HG03571 (cell line): ENCODE results near the gene AP5Z1.
"Not testable (repeated sequence)": the region's sequence is repeated elsewhere in the genome, so short reads cannot be mapped to it uniquely, and the experiment has no call there.

ENCODE experiments used
- ATAC-seq: cut with Tn5 transposase; IDR thresholded peaks from one replicate; pipeline ENCODE4 v1.9.1; 2021; ENCODE audit not compliant: unreplicated experiment

AP5Z1 gene

DNA sequence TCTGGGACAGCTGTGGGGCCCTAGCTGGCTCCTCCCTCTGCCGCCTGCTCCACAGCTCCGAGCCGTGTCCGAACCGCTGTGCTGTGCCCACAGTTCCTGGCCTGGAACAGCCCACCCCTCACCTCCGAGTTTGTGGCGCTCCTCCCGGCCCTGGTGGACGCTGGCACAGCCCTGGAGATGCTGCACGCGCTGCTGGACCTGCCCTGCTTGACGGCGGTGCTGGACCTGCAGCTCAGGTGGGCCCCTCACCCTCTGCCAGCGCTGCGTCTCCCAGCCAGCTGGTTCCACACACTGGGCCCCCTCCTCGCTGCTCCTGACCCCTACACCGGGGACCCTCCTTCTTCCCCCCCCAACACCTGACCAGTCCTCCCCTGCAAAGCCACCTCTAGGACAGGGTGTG, 12.1 kb downstream of the AP5Z1 start:
- no peak for ATAC-seq

- ATAC-seq = no peak
Measured at GRCh38 chr7:4787947-4788626, 12.7 kb downstream of the AP5Z1 start.

DNA sequence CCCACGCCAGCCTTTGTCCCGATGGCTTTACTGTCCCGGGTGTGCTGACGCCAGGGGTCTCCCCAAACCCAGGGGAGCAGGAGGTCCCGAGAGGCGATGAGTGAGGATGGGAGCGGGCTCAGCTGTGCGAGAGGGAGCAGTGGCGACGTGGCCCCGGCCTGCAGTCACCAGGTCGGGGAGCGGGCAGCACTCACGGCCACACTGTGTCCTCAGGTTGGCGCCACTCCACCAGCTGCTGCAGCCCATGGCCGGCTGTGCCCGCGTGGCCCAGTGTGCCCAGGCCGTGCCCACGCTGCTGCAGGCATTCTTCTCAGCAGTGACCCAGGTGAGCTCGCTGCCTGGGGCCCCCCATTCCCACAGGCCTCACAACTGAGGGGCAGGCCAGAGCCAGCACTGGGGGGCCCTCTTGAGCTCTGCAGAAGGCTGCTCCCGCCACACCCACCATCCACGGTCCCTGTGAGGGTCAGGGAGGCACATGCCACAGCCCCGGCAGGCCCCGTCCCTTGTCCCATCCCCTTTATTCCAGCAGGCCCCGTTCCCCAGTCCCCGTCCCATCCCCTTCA, 13.3 kb downstream of the AP5Z1 start:
- ATAC-seq = no peak

DNA sequence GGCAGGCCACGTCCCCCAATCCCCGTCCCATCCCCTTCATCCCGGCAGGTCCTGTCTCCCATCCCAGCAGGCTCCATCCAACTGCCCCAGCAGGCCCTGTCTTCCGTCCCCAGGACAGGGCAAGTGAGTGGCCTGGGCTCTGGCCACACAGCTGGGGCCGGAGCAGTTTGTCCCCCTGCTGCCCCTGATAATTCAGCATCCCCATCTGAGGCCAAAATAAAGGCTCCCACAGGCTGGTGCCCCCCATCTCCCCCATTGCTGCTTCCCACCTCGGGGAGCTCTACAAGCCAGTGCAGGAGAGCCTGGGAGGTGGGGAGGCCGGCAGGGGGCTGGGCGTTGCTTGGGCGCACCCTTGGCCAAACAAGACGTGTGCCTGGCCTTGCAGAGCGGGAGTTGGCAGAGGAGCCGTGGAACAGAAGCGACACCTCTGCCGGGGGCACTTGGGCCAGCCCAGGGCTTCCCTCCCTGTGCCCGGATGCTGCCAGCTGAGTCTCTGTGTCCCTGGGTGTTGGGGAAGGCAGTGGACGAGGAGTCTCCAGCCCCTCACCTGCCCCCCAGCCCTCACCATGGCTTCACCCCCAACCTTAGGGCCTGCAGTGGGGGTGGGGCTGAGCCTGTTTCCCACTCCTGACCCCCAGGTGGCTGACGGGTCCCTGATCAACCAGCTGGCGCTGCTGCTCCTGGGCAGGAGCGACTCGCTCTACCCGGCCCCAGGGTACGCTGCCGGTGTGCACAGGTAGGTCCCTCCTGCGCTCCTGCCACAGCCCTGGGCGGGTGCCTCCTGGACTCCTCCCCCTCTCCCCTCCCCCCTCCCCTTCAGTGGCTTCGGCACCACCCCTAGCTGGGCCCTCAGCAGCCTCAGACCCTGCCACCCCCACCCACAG, 14.0 kb downstream of the AP5Z1 start:
- ATAC-seq = no peak

- no peak for ATAC-seq
Measured at GRCh38 chr7:4790078-4790465, 14.6 kb downstream of the AP5Z1 start.

- ATAC-seq = no peak
Measured at GRCh38 chr7:4790516-4790991, 15.1 kb downstream of the AP5Z1 start.

DNA sequence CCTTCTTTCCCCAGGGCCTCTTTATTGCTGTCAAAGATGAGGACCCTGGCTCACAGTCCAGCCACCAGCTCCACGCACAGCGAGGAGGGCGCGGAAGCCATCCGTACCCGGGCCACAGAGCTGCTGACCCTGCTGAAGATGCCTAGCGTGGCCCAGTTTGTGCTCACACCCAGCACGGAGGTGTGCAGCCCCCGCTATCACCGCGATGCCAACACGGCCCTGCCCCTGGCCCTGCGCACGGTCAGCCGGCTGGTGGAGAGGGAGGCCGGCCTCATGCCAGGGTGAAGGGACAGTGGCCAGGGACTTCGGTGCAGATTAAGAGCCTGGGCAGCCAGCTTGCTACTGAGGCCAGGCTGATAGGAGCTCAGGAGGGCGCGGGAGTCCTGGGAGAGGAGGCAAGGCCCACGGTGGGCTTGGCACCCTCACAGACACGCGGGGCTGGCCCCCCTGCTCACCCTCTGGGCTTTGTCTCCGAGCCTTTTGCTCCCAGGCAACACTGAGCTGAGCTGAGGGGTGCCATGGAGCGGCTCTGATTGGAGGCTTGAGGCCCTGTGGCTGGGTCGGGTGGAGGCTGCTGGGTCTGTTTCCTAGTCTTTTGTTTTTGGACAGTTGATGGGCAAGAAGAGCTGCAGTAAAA, 15.8 kb downstream of the AP5Z1 start:
- ATAC-seq = no peak

- ATAC-seq = no peak
Measured at GRCh38 chr7:4791738-4792536, 16.5 kb downstream of the AP5Z1 start.

- no peak for ATAC-seq
Measured at GRCh38 chr7:4792537-4793126, 17.2 kb downstream of the AP5Z1 start.

- ATAC-seq = not testable (repeated sequence)
Measured at GRCh38 chr7:4793385-4793993, 18.1 kb downstream of the AP5Z1 start.

DNA sequence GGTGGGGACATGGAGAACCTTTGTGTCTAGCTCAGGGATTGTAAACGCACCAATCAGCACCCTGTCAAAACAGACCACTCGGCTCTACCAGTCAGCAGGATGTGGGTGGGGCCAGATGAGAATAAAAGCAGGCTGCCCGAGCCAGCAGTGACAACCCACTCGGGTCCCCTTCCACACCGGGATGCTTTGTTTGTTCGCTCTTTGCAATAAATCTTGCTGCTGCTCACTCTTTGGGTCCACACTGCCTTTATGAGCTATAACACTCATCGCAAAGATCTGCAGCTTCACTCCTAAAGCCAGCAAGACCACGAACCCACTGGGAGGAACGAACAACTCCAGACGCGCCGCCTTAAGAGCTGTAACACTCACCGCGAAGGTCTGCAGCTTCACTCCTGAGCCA, 18.7 kb downstream of the AP5Z1 start:
- ATAC-seq = not testable (repeated sequence)

DNA sequence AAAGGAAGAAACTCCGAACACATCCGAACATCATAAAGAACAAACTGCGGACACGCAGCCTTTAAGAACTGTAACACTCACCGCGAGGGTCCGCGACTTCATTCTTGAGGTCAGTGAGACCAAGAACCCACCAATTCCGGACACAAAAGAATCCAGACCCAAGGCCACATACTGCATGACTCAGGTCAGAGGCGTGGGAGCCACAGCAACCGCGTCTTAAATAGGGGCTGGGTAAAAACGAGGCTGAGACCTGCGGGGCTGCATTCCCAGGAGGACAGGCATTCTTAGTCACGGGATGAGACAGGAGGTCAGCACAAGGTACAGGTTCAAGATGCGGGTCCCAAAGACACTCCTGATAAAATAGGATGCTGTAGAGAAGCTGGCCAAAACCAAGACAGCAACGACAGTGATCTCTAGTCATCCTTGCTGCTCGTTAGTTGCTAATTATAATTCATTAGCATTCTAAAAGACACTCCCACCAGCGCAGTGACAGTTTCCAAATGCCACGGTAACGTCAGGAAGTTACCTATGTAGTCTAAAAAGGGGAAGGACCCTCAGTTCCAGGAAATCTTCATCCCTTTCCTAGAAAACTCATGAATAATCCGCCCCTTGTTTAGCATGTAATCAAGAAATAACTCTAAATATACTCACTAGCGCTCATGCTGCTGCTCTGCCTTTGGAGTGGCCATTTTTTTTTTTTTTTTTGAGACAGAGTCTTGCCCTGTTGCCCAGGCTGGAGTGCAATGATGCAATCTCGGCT, 19.3 kb downstream of the AP5Z1 start:
- no peak for ATAC-seq

DNA sequence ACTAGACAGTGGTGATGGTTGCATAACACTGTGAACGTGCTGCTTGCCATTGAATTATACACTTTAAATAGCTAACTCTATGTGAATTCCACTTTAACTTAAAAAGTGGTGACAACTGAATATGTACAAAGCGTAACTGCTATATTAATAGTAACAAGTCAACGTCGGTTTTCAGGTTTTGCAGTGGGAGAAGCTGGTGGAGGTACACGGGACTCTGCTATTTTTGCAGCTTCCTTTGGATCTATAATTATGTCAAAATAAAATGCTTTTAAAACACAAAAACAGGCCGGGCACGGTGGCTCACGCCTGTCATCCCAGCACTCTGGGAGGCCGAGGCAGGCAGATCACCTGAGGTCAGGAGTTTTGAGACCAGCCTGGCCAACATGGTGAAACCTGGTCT, 21.0 kb downstream of the AP5Z1 start:
- no peak for ATAC-seq

GRCh38 chr7:4797858-4798705, 22.7 kb downstream of the AP5Z1 start:
- no peak for ATAC-seq

DNA sequence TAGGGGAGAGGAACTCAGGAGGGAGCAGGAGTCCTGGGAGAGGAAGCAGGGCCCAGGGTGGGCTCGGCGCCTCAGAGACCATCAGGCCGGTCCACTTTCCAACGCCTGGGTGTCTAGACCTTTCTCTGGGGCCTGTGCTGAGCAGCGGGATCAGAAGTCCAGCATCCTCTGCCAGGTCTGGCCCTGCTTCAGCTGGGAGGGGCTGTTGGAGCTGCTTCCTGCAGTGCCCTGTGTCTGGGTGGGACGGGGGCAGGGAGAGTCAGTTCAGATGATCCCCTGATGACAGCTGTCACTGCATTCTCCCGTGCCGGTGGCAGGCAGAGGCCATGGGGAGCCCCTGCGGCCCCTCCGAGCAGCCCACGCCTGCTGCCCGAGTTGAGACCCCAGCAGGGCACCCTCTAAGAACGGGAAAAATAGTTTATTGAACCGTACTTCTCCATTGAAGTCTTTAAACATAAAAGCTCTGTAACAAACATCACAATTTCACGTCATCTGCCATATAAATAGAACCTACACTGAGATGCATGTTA, 23.3 kb downstream of the AP5Z1 start:
- no peak for ATAC-seq

GRCh38 chr7:4799508-4800268, 24.3 kb downstream of the AP5Z1 start:
- ATAC-seq = no peak

DNA sequence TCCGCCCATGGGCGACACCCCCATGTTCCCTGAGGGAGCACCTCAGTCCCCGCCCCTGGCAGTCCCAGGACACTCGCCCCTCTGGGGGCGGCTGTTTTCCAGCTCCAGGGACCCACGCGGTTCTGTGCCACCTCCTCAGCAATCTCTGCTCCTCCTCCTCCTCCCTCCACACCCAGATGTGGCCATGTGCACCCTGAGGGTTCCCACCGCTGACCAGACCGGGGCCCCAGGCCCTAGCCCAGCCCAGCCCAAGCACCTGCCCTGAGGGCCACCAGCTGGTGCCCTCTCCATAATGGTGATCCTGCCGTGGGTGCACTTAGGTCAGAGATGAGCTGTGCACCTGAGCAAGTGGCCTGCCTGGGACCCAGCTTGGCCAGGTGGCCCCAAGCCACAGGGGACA, 25.1 kb downstream of the AP5Z1 start:
- ATAC-seq = no peak
